Thyroid gland (tissue), 4 donors: ENCODE data around the gene PGGHG. TPM values are rescaled to one million over a fixed set of nuclear protein-coding genes. Genes with fewer than 3 reads are reported as not detected.

ENCODE experiments used
- DNase-seq, 2 donors: peaks; one replicate each; pipeline ENCODE4 v3.0.0-alpha.2; 2019
- H3K27ac ChIP-seq, 3 donors: fragments of 200-600 bp; sonication (generic); 1 replicate in 2 of 3; 2 replicates in 1 of 3; pipeline ENCODE4 v1.5.1; 2016 to 2019; ENCODE audit warnings: mild to moderate bottlenecking in 1 of 3, moderate library complexity in 1 of 3
- H3K27me3 ChIP-seq: fragments of 200-600 bp; sonication (generic); one replicate; pipeline ENCODE4 v1.5.1; 2019
- H3K36me3 ChIP-seq, 2 donors: fragments of 200-600 bp; sonication (generic); one replicate each; pipeline ENCODE4 v1.5.1; 2016 to 2019
- H3K4me1 ChIP-seq, 2 donors: fragments of 200-600 bp; sonication (generic); one replicate each; pipeline ENCODE4 v1.5.1; 2017 to 2019
- H3K4me3 ChIP-seq, 3 donors: fragments of 200-600 bp; sonication (generic); replicated peaks in 1 of 3; 1 replicate in 2 of 3; 2 replicates in 1 of 3; pipeline ENCODE4 v1.5.1; 2016; ENCODE audit warnings: mild to moderate bottlenecking in 1 of 3
- H3K9me3 ChIP-seq: fragments of 200-600 bp; sonication (generic); one replicate; pipeline ENCODE4 v1.5.1; 2017
- POLR2A ChIP-seq, 2 donors: fragments of 450-650 bp; IDR thresholded peaks; one replicate each; pipeline ENCODE4 v1.6.1; 2017; ENCODE audit warnings: antibody characterized with exemption in 2 of 2, mild to moderate bottlenecking in 2 of 2, moderate library complexity in 1 of 2
- whole genome bisulfite sequencing, 2 donors: methylation state at CpG; one replicate each; pipeline ENCODE4 v1.1.5; 2017; 5-methylcytosine and 5-hydroxymethylcytosine counted together
- intact Hi-C: fragments of 100-400 bp; cut with DNase I; formaldehyde crosslinking; loops from one replicate; pipeline ENCODE4 v1.15.1; 2023
- total RNA-seq, 4 donors: library from RNA; depleted of rRNA; stranded (reverse); fragments of >200 nt; gene quantifications; one replicate each; pipeline ENCODE4 v1.2.3, GENCODE V29; 2016
- TF ChIP-seq, protein P1 (sequence below), 6 experiments: fragments of 200-600 bp in 3 of 6; fragments of 450-650 bp in 3 of 6; sonication (generic) in 3 of 6; IDR thresholded peaks; one replicate each; pipeline ENCODE4 v1.5.1; 2016 to 2019; ENCODE audit warnings: antibody characterized with exemption in 6 of 6, mild to moderate bottlenecking in 2 of 6, inconsistent platforms in 1 of 6, moderate library complexity in 1 of 6

Gene PGGHG
- total RNA-seq, 4 donors from 2014 or later: 21.8 to 43.3 (median 32.7) TPM

DNA sequence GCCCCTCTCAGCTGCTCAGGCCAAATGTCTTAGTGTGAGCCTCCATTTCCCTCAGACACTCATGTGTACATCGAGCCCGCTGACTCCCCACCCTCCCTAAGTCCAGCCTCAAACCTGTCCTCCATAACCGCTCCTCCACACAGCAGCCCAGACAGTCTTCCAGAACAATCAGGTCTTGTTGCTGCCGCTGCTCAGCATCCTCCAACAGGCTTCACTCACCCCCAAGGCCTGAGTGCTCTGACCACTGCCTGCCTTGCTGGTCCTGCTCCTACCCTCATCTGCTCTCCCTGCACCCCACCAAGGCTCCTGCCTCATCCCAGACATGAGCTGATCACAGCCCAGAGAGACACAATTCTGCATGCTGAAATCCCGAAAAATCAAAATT lies 35.0 kb upstream of the PGGHG start:
- no peak for TF ChIP-seq POLR2A (IDR thresholded peaks at IDR 0.05)
- TF ChIP-seq, protein P1, sequence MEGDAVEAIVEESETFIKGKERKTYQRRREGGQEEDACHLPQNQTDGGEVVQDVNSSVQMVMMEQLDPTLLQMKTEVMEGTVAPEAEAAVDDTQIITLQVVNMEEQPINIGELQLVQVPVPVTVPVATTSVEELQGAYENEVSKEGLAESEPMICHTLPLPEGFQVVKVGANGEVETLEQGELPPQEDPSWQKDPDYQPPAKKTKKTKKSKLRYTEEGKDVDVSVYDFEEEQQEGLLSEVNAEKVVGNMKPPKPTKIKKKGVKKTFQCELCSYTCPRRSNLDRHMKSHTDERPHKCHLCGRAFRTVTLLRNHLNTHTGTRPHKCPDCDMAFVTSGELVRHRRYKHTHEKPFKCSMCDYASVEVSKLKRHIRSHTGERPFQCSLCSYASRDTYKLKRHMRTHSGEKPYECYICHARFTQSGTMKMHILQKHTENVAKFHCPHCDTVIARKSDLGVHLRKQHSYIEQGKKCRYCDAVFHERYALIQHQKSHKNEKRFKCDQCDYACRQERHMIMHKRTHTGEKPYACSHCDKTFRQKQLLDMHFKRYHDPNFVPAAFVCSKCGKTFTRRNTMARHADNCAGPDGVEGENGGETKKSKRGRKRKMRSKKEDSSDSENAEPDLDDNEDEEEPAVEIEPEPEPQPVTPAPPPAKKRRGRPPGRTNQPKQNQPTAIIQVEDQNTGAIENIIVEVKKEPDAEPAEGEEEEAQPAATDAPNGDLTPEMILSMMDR (IDR thresholded peaks at IDR 0.05): no peak
- Histone ChIP-seq H3K4me1 (no peaks in the 10 kb centered on the region), H3K36me3 (peaks cover 28 to 32% of the 10 kb centered on the region in 2 donors), H3K4me3 (no peak overlapping the region), H3K27me3 (no peaks in the 10 kb centered on the region), H3K27ac (no peak overlapping the region), H3K9me3 (no peaks in the 10 kb centered on the region)
- DNase-seq: no peak
- intact Hi-C loops: no loop called here
- 90 to 93% methylated on average over 5 of the region's 5 CpGs for WGBS, 2 donors

DNA sequence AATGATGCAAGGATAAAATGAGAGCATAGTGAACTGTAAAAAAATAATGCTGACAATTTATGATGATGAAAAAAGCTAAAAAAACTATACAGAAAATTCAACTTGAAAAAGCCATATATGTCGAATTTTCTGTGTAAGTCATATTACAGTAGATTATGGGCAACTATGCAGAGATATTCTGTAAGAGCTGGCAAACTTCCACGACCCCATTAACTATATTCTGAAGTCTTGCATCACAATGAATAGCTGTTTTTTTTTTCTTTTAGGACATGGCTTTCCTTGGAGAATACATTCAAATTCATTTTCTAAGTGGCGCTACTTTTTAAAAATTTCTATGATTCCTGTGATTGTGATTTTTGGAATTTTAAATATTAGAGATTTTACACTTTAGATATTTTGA lies 33.8 kb upstream of the PGGHG start:
- no peaks in the 10 kb centered on the region for H3K9me3 ChIP-seq
- DNase-seq: no peak
- H3K27ac ChIP-seq: no peak overlapping the region
- H3K27me3 ChIP-seq: no peaks in the 10 kb centered on the region
- H3K36me3 ChIP-seq: peaks cover 21 to 26% of the 10 kb centered on the region in 2 donors
- 64 to 69% methylated on average over 3 of the region's 3 CpGs for WGBS, 2 donors
- no peaks in the 10 kb centered on the region for H3K4me1 ChIP-seq
- no peak for TF ChIP-seq POLR2A (IDR thresholded peaks at IDR 0.05)
- TF ChIP-seq, protein P1 (IDR thresholded peaks at IDR 0.05): no peak
- no peak overlapping the region for H3K4me3 ChIP-seq
- intact Hi-C loops: no loop called here

DNA sequence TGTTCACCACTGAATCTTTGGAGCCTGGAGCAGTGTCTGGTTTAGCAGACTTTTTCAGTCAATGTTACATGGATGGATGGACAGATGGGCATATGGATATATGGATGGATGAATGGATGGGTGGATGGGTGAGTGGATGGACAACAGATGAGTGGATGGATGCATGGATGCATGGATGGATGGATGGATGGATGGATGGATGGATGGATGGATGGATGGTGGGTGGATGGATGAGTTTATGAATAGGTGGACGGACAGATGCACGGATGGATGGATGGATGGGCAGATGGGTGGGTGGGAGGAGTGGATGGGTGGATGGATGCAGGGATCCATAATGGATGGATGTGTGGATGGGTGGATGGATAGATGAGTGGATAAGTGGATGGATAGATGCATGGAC lies 33.1 kb upstream of the PGGHG start:
- H3K4me1 ChIP-seq: no peaks in the 10 kb centered on the region

DNA sequence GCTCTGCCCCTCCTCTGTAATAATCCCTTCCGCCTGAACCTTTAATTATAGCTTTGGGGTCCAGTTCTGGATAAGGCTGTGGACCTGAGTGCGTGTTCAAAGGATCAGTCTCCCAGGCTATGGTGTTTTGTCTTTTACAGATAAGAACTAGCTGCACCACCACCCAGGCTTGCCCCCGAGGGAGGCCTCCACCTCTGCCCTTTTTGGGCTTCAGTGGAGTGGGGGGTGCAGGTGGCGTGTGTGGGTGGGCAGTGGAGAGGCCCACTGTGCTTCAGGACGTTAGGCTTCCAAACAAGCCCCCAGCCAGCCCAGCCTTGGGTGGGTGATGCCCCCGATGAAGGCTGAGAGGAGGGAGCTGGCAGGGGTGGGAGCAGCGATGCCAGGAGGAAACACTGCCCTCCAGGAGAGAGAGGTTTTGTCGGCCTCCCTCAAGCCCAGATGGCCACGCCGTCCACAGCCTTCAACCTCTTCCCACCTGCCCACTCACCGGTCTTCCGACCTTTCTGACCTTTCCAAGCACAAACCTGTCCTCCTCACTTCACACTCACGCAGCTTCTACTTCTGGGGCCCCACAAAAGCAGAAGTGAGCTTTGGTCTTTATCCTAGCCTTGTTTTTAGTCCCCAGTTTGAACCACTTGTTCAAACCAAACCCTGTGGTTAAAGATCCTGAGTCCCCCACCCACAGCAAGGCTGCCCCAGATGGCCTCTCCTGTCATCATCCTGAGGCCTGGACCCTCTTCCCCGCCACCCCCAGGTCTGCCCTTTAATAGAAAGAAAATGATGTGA lies 31.8 kb upstream of the PGGHG start:
- DNase-seq: no peak
- H3K4me1 ChIP-seq: no peaks in the 10 kb centered on the region
- peaks cover 12 to 16% of the 10 kb centered on the region in 2 donors for H3K36me3 ChIP-seq
- TF ChIP-seq, protein P1 (IDR thresholded peaks at IDR 0.05): no peak
- intact Hi-C loops: no loop called here
- WGBS, 2 donors: 80 to 84% methylated on average over 12 to 13 of the region's 14 CpGs
- no peak overlapping the region for H3K4me3 ChIP-seq
- no peaks in the 10 kb centered on the region for H3K9me3 ChIP-seq
- no peak overlapping the region for H3K27ac ChIP-seq
- no peaks in the 10 kb centered on the region for H3K27me3 ChIP-seq

More for the DNA sequence above, 33.1 kb upstream of the PGGHG start:
- Histone ChIP-seq H3K27ac (no peak overlapping the region), H3K4me3 (no peak overlapping the region), H3K27me3 (no peaks in the 10 kb centered on the region), H3K36me3 (peaks cover 17 to 24% of the 10 kb centered on the region in 2 donors), H3K9me3 (no peaks in the 10 kb centered on the region)
- 91% methylated on average over 2 of the region's 2 CpGs for WGBS, 2 donors
- TF ChIP-seq POLR2A (IDR thresholded peaks at IDR 0.05): no peak
- TF ChIP-seq, protein P1 (IDR thresholded peaks at IDR 0.05): no peak
- intact Hi-C loops: no loop called here
- DNase-seq: no peak

DNA sequence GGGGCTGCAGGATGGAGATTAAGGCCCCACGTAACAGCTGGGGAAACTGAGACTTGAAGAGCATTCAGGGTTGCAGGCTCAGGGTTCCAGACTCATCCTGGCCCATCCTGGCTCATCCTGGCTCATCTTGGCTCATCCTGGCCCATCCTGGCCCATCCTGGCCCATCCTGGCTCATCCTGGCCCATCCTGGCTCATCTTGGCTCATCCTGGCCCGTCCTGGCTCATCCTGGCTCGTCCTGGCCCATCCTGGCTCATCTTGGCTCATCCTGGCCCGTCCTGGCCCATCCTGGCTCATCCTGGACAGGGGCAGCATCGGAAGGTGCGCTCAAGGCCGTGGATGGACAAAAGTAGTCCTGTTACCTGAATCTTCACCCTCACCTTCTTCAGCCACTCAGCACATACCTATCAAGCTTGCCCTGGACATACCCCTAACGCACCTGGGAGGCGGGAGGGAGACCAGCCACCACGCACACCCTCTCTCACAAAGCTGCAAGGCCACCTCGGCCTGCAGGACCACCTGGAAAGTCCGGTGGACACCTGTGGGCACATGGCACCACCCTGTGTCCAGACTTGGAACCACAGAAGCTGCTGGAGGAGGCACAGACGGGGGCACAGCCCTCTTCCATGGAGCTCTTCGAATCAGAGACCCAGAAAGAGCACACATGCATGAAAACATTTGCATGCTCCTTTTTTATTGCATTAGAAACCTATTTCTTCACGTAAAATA lies 31.0 kb upstream of the PGGHG start:
- Histone ChIP-seq H3K27ac (no peak overlapping the region), H3K36me3 (peaks cover 6 to 8% of the 10 kb centered on the region in 2 donors), H3K9me3 (no peaks in the 10 kb centered on the region), H3K4me3 (no peak overlapping the region), H3K27me3 (no peaks in the 10 kb centered on the region), H3K4me1 (no peaks in the 10 kb centered on the region)
- TF ChIP-seq, protein P1 (IDR thresholded peaks at IDR 0.05): no peak
- no peak for TF ChIP-seq POLR2A (IDR thresholded peaks at IDR 0.05)
- WGBS, 2 donors: 73 to 76% methylated on average over 15 of the region's 15 CpGs
- intact Hi-C loops: no loop called here
- no peak for DNase-seq
